UCSD-AML1 (cell line): ENCODE results near the gene PPP1R14C.

Source experiments
- DNase-seq: peaks from one replicate; lab custom pipeline; 2025; ENCODE audit not compliant: unreplicated experiment; lab: John Stamatoyannopoulos, UW

PPP1R14C gene

DNA sequence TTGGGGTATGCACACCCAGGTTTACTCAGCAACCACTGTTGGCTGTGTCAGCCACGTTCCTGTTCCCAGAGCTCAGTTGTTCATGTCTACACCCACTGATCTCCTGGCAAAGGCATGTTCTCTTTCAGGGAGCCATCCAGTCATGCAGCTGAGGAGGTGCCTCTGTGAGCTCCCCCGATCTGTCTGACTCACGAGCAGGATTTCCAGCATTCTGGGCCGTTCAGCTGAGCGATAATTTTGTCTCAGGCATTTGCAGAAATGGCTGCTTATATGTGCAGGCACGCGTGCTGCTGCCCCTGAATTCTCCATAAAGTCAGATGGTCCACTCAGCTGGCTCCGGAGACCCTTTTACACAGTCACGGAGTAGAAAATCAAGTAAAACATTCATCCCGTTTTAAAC, 147.6 kb downstream of the PPP1R14C start:
- DNase-seq = no peak

DNA sequence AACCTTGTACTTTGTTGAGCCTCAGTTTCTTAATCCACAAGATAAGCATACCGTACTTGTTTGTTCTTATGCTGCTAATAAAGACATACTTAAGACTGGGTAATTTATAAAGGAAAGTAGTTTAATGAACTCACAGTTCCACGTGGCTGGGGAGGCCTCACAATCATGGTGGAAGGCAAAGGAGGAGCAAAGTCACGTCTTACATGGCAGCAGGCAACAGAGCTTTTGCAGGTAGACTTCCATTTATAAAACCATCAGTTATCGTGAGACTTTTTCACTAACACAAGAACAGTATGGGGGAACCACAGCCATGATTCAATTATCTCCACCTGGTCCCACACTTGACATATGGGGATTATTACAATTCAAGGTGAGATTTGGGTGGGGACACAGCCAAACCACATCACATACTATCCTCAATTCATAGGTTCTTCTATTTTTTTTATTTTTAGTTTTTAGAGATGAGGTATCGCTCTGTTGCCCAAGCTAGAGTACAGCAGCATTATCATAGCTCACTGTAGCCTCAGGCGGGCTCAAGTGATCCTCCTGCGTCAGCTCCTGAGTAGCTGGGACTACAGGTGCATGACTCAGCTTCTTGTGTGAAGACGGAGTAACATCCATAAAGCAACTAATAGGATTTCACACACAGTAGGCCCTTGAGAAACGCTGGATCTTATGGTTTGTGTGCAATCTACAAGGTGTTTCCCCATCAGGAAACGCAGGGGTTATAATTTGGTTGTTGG, 149.3 kb downstream of the PPP1R14C start:
- DNase-seq = no peak

DNA sequence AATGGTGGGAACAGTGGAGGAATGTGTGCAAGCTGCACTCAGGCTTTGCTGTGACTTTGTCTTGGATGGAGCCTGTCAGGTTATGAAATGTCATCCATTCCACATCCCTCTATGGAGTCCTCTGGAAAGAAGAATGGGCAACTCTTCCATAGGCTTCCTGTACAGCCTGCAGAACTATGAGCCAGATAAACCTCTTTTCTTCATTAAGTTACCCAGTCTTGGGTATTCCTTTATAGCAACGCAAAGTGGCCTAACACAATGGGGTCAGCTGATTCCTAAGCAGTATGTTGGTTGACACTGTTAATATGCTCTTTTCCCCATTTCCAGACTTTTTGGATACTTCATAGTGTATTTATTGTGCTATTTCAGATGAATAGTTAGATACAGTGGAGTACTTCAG, 150.2 kb downstream of the PPP1R14C start:
- no peak for DNase-seq

DNA sequence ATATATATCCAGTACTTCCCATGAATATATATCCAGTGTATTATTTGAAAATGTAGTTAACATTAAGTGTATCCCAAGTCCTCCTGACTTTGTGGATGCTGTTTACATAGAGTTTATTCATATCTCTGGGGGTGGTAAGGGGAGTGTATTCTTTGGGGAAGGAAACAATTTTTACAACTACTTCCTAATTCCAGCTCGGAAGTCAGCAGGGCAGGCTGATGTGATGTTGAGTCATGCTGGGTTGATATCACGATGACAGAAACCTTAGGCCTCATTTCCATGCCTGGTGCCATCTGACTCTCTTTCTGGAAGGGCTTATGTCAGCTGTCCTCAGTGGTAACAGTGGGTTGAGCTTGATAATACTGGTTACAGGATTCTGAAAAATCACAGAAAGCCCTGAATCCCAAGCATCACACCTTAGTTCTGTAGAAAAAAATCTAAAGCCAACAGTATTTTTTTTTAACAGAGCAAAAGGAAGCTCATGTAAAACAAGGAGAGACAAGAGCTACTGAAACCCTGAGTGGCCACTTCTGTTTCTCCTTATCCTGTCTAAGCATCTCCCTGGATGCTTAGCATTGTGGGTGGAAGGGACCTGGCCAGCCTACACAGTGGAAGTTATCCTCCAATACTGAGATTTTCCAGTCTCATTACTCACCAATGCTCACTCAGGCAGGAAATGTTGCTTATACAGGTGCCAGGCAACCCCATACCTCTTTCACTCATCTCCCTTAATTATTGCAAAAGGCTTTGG, 150.8 kb downstream of the PPP1R14C start:
- DNase-seq = peak; percentile 16

DNA sequence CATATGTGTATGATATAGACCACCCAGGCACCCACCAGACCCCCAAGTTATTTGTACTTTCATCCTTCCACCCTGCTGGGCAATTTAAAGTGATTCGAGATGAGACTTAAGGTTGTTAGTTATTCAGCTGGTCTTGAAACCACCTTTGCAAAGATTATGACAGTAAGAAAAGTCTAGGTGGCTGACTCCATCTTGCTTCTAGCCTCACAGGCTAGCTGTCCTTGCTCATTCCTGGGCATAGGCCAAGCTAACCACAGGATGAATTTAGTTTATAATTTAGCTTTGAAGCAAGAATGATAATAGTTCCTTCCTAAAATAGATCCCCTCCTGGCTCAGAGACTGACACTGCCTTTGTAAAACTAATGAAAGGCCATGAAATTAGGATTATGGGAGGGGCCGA, 154.0 kb downstream of the PPP1R14C start:
- no peak for DNase-seq

DNA sequence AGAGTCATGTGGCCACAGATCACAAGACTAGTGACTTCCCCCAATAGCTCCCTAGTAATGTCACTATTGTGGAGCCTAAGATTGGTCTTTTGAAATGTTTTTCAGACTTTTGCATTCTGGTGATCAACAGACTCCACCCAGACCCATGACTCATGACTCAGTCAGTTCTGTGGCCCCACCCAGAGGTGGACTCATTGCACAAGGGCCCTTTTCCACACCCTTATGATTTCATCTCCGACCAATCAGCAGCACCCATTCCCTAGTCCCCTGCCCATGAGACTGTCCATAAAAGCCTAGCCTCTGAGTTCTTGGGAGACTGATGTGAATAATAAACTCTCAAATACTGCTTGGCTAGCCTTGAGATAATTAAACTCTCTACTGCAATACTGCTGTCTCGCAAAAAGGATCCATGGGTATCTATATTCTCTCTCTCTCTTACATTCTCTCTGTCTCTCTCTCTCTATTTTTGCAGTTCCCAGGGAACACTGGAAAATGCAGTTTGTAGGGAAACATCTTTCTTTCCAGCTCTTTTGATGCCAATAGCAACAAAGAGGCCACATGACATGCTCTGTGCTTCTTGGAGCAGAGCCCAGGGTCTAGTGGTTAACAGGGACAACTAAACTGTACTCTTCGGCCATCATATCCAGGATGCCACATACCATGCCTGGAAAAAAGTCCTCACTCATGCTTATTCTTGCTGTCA, 154.6 kb downstream of the PPP1R14C start:
- no peak for DNase-seq

DNA sequence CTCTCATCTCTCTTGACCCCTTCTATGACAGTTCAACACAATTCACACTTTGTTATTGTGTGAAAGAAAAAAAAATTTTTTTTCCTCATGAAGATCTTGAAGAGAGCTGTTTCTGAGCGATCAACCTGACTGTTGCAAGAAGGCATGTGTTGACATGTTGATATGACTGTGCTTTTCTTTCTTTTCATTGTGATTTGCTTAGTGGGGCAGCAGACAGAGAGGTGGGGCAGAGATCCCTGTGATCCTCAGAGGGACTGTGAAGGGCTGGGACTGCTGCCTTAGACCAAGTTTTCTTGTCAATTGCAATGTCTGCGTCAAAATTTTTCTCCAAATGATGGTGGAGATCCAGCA, 155.2 kb downstream of the PPP1R14C start:
- no peak for DNase-seq

DNA sequence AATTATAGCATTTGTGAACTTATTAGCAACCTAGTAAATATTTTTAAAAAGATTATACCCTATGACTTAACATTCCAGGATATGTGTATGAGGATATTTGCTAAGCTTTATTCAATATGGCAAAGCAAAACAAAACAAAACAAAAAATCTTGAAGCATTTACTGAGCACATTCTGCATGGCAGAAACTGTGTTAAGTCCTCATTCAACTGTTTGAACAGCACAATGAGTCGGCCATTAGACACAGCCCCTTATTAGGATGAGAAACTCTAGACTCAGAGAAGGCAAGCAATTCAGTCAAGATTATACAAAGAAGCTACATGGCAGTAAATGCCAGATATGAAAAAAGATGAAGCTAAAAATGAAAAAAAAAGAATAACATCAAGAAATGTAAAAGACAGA, 155.8 kb downstream of the PPP1R14C start:
- DNase-seq = no peak
